Bronchial smooth muscle cell (primary cell): Measurements from ENCODE around the gene TRIM22. TPM values are rescaled to one million over a fixed set of nuclear protein-coding genes. Genes with fewer than 3 reads are reported as not detected.

Experiments used
- total RNA-seq: library from RNA; depleted of rRNA; stranded (reverse); fragments of >200 nt; gene quantifications from 2 replicates; pipeline ENCODE4 v1.2.1, GENCODE V29; 2014

Gene TRIM22, protein sequence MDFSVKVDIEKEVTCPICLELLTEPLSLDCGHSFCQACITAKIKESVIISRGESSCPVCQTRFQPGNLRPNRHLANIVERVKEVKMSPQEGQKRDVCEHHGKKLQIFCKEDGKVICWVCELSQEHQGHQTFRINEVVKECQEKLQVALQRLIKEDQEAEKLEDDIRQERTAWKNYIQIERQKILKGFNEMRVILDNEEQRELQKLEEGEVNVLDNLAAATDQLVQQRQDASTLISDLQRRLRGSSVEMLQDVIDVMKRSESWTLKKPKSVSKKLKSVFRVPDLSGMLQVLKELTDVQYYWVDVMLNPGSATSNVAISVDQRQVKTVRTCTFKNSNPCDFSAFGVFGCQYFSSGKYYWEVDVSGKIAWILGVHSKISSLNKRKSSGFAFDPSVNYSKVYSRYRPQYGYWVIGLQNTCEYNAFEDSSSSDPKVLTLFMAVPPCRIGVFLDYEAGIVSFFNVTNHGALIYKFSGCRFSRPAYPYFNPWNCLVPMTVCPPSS
- 151 and 208 TPM in 2 replicates for total RNA-seq

DNA sequence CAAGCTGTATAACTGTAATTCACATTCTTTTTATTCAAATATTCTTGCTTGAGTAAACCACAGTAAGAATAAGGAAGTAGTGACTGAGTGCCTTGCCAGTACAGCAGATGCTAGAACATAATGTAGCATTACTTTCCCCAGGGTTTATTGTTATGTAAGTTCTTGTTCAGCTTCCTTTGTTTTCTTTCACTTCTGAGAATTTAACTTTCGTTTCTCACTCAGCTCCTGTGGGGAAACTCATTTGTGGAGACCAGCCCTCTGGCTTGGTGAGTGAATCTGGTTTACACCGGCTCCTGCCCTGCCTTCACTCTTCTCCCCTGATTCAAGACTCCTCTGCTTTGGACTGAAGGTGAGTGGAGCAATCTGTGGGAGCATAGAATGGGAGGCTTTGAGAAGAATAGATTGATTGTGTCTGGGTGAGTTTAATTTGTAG, at the start of gene TRIM22:
Gene TRIM22 (plus strand): TSS at position 240 of the 433 bp plus-strand sequence. CDS start 6,443 bp downstream, outside the sequence.

DNA sequence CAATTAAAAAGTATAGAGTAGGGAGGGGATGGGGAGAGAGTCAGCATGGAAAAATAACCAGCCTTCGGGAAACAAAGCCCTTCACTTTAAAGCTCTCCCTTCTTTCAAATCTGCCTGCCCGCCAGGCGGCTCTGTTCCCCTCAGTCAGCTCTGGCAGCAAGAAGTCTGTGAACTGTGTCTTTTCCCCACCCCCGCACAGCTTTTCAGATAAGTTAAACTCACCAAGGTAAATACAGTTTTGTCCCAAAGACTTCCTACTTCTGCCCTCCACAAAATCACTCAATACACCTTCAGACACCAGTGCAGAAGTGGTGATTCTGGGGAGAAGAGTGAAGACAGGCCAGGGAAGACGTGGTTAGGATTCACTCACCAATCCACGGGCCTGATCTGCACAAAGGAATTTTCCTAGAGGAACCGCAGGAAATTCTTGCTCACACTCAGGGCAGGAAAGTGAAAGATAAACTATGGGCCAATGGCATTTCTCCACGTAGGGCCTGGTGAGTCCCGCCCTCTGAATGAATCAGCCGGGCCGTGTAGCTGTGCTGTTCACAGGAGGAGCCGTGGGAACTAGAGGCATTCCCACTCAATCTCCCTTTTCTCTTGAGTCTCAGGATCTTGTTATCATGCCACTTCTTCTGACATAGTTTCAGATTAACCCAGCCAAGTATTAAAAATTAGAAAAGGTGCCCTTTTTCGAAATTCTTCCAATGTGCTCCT, 4.8 kb upstream of the TRIM22 start, which contains the start of gene TRIM5:
Gene TRIM5 (minus strand): TSS at position 429 of the 717 bp plus-strand sequence. CDS start 4,897 bp downstream, outside the sequence.

DNA sequence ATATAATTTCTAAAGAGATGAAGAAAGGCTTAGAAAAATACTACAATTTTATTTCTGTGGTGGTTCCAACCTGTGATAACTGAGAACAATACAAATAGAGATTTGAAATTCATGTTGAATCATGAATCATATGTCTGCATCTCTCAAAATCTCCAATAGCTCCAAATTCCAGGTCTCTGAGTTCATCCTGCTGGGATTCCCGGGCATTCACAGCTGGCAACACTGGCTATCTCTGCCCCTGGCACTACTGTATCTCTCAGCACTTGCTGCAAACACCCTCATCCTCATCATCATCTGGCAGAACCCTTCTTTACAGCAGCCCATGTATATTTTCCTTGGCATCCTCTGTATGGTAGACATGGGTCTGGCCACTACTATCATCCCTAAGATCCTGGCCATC, 46.8 kb downstream of the TRIM22 start, which contains the start of gene OR56B1:
Gene OR56B1 (plus strand): TSS at position 53 of the 400 bp plus-strand sequence. CDS start 69 bp downstream, at position 122.

DNA sequence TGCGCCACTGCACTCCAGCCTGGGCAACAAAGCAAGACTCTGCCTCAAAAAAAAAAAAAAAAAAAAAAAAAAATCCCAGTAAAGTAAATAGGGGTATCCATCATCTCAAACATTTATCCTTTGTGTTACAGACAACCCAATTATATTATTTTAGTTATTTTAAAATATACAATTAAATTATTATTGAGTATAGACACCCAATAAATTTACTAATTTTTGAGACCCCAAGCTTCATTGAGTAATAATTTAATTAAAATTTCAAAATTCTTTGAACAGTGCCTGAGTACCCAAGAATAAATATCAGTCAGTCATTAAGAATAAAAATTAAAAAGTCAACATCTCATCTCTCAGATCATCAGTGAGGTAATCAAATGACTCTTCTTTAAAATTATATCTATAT, 64.4 kb downstream of the TRIM22 start, which contains the start of gene OR52N4:
Gene OR52N4 (plus strand): TSS at position 301 of the 400 bp plus-strand sequence. CDS start 498 bp downstream, outside the sequence.

Other genes starting within 250 kb of the TRIM22 start
- gene OR51I1, start 248.3 kb upstream of the TRIM22 start, total RNA-seq: 0.60 TPM in 1 of 2 replicates, not detected in the other
- gene OR51I2, start 240.5 kb upstream of the TRIM22 start, total RNA-seq: not detected in 2 replicates
- not detected in 2 replicates for gene OR52D1, start 201.1 kb upstream of the TRIM22 start, total RNA-seq
- 0.09 and 0.16 TPM in 2 replicates for gene UBQLN3, start 179.8 kb upstream of the TRIM22 start, total RNA-seq
- 0.16 and 0.17 TPM in 2 replicates for gene UBQLNL, start 173.1 kb upstream of the TRIM22 start, total RNA-seq
- 0.60 and 0.63 TPM in 2 replicates for gene OR52H1, start 141.2 kb upstream of the TRIM22 start, total RNA-seq
- not detected in 2 replicates for gene OR52B6, start 108.9 kb upstream of the TRIM22 start, total RNA-seq
- gene TRIM6, start 93.2 kb upstream of the TRIM22 start, total RNA-seq: 2.5 and 3.8 TPM in 2 replicates
- gene TRIM34, start 64.8 kb upstream of the TRIM22 start, total RNA-seq: 19.4 and 23.1 TPM in 2 replicates
- gene TRIM5, start 4.7 kb upstream of the TRIM22 start, total RNA-seq: 37.8 and 45.6 TPM in 2 replicates
- under 0.01 TPM in 1 of 2 replicates, not detected in the other for gene OR56B1, start 46.7 kb downstream of the TRIM22 start, total RNA-seq
- gene OR52N4, start 64.5 kb downstream of the TRIM22 start, total RNA-seq: 0.17 TPM in 1 of 2 replicates, not detected in the other
- not detected in 2 replicates for gene OR52N5, start 93.6 kb downstream of the TRIM22 start, total RNA-seq
- not detected in 2 replicates for gene OR52N1, start 101.5 kb downstream of the TRIM22 start, total RNA-seq
- not detected in 2 replicates for gene OR52N2, start 119.1 kb downstream of the TRIM22 start, total RNA-seq
- gene OR52E6, start 152.1 kb downstream of the TRIM22 start, total RNA-seq: not detected in 2 replicates
- not detected in 2 replicates for gene OR52E8, start 167.9 kb downstream of the TRIM22 start, total RNA-seq
- gene OR52E4, start 190.8 kb downstream of the TRIM22 start, total RNA-seq: not detected in 2 replicates
- not detected in 2 replicates for gene OR52E5, start 203.4 kb downstream of the TRIM22 start, total RNA-seq